DND-41 (cell line): Measurements from ENCODE around the gene AP3M1.

ENCODE experiments used
- ATAC-seq: fragments of 200-7000 bp; cut with Tn5 transposase; 3 replicates; pipeline ENCODE4 v1.9.1; 2021; ENCODE audit warnings: low read depth; ENCODE audit not compliant: insufficient read depth
- DNase-seq: peaks from one replicate; pipeline ENCODE4 v3.0.0-alpha.2; 2020
- H2AFZ ChIP-seq: 2 replicates; pipeline ENCODE4 v1.6.0; 2012; ENCODE audit warnings: low read depth, low read length
- H3K27ac ChIP-seq: 2 replicates; pipeline ENCODE4 v1.5.1; 2012; ENCODE audit warnings: low read length, inconsistent platforms
- H3K27me3 ChIP-seq: fragments of 200-600 bp; sonication (generic); 2 replicates; pipeline ENCODE4 v1.6.0; 2012; ENCODE audit warnings: low read length, mild to moderate bottlenecking, inconsistent platforms; ENCODE audit not compliant: insufficient read depth, poor library complexity
- H3K36me3 ChIP-seq: 2 replicates; pipeline ENCODE4 v1.5.1; 2012; ENCODE audit warnings: low read length, inconsistent platforms; ENCODE audit not compliant: insufficient read depth
- H3K4me1 ChIP-seq: 2 replicates; pipeline ENCODE4 v1.5.1; 2012; ENCODE audit warnings: mild to moderate bottlenecking, low read length; ENCODE audit not compliant: insufficient read depth
- H3K4me2 ChIP-seq: 2 replicates; pipeline ENCODE4 v1.6.0; 2012; ENCODE audit warnings: mild to moderate bottlenecking, moderate library complexity, low read length, inconsistent platforms; ENCODE audit not compliant: insufficient read depth
- H3K4me3 ChIP-seq, 2 experiments: fragments of 200-600 bp in 1 of 2; shearing (Covaris generic) in 1 of 2; 2 replicates each; pipeline ENCODE4 v1.5.1; 2012 to 2016; ENCODE audit warnings: inconsistent platforms in 2 of 2, low read length in 2 of 2, mild to moderate bottlenecking in 2 of 2, low read depth in 1 of 2, moderate library complexity in 1 of 2
- H3K79me2 ChIP-seq: 2 replicates; pipeline ENCODE4 v1.6.0; 2012; ENCODE audit warnings: low read length, inconsistent platforms; ENCODE audit not compliant: insufficient read depth
- H3K9ac ChIP-seq: 2 replicates; pipeline ENCODE4 v1.6.0; 2012; ENCODE audit warnings: low read depth, mild to moderate bottlenecking, inconsistent platforms, low read length, moderate library complexity
- H3K9me3 ChIP-seq: 2 replicates; pipeline ENCODE4 v1.5.1; 2012; ENCODE audit warnings: low read length, moderate library complexity, mild to moderate bottlenecking, inconsistent platforms; ENCODE audit not compliant: insufficient read depth, severe bottlenecking
- H4K20me1 ChIP-seq: 2 replicates; pipeline ENCODE4 v1.6.0; 2012; ENCODE audit warnings: low read length; ENCODE audit not compliant: insufficient read depth
- CTCF ChIP-seq: IDR thresholded peaks from 2 replicates; pipeline ENCODE4 v1.5.1; 2012; ENCODE audit warnings: borderline replicate concordance, low read length, moderate library complexity, mild to moderate bottlenecking; ENCODE audit not compliant: poor library complexity, severe bottlenecking; ENCODE audit errors: extremely low read depth
- EZH2 ChIP-seq: IDR thresholded peaks from 3 replicates; pipeline ENCODE4 v1.6.1; 2012; ENCODE audit warnings: borderline replicate concordance, low read depth, mild to moderate bottlenecking, moderate library complexity, low read length, inconsistent platforms; ENCODE audit not compliant: severe bottlenecking

AP3M1 gene

DNA sequence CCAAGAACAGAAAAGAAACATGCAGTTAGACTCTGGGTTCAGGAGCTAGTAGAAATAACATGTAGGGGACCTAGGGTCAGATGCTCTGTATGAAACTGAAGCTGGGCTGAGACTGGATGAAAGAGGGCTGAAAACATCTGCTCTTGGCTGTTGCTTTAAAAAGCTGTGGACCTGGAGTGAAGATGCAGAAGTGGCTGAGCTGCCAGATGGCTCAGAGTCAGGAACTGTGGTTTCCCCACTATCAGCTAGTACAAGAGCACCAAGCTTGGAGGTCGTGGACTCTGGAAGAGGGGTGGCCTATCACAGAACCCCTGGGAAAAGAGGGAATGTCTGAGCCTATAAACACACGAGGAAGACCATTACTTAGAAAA, 6.3 kb upstream of the AP3M1 start:
- peaks cover 16% of the 10 kb centered on the region for H3K4me1 ChIP-seq
- H3K4me2 ChIP-seq, result no peak overlapping the region
- H3K79me2 ChIP-seq, result peaks cover 23% of the 10 kb centered on the region
- no peaks in the 10 kb centered on the region for H3K9me3 ChIP-seq
- no peak for DNase-seq
- H3K27me3 ChIP-seq, result no peaks in the 10 kb centered on the region
- no peak overlapping the region for H3K9ac ChIP-seq
- H3K36me3 ChIP-seq, result no peaks in the 10 kb centered on the region
- H2AFZ ChIP-seq, result no peak overlapping the region
- H3K27ac ChIP-seq, result no peak overlapping the region
- no peak overlapping the region for H3K4me3 ChIP-seq
- H4K20me1 ChIP-seq, result no peaks in the 10 kb centered on the region
- peak; percentile 76 for ATAC-seq
- TF ChIP-seq EZH2 (no peak), CTCF (no peak)

DNA sequence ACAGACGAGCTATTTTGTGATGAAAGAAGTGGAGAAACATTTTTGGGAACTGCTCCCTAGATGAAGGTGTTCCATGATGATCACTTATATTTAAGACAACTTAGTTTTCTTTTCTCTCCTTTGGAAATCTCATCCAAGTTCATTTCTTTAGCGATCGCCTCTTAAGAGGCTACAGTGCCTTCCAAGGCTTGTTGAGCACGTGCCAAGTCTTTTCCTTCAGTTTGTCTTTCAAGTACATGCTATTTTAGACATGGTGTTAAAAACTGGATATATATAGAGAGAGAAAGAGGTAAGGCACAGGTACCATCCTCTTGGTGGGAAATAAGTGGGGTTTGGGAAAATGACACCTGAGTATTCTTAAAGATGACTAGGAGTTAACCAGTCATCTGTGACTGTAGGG, 3.0 kb upstream of the AP3M1 start:
- peaks cover 30% of the 10 kb centered on the region for H3K4me1 ChIP-seq
- DNase-seq, result no peak
- H3K79me2 ChIP-seq, result peaks cover 47% of the 10 kb centered on the region
- H3K27me3 ChIP-seq, result no peaks in the 10 kb centered on the region
- no peak overlapping the region for H3K9ac ChIP-seq
- H2AFZ ChIP-seq, result no peak overlapping the region
- TF ChIP-seq CTCF (no peak), EZH2 (no peak)
- H3K27ac ChIP-seq, result no peak overlapping the region
- no peaks in the 10 kb centered on the region for H3K9me3 ChIP-seq
- H3K4me3 ChIP-seq, result no peak overlapping the region
- no peaks in the 10 kb centered on the region for H3K36me3 ChIP-seq
- H3K4me2 ChIP-seq, result no peak overlapping the region
- ATAC-seq, result no peak
- H4K20me1 ChIP-seq, result no peaks in the 10 kb centered on the region

DNA sequence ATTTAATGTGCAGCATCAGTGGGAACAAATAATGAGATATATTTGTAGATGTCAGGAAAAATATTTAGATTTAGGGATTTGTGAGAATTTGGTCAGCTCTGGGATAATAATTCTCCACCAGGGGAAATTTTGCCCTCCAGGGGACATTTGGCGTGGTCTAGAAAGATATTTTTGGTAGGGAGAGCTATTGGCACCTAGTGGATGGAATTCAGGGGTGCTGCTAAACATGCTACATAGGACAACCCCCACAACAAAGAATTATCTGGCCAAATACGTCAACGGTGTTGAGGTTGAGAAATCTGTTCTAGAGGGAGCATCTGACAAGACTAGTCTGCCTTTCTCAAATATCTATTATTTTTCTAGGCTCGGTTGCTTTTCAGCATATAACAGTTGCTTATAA, 2.5 kb upstream of the AP3M1 start:
- Histone ChIP-seq H4K20me1 (peaks cover 2% of the 10 kb centered on the region; the same call in 1 of the 2 replicates), H3K27me3 (no peaks in the 10 kb centered on the region), H3K36me3 (no peaks in the 10 kb centered on the region), H3K4me1 (peaks cover 35% of the 10 kb centered on the region), H3K4me2 (0 out of 2 replicates have a peak overlapping the region, but pooled peaks have one; percentile 75), H3K9me3 (no peaks in the 10 kb centered on the region), H3K27ac (no peak overlapping the region), H2AFZ (no peak overlapping the region), H3K4me3 (no peak overlapping the region), H3K79me2 (peaks cover 52% of the 10 kb centered on the region), H3K9ac (no peak overlapping the region)
- ATAC-seq (no peak), DNase-seq (no peak)
- TF ChIP-seq EZH2 (no peak), CTCF (no peak)
